ENCODE results near the gene XRCC6. TPM values are rescaled to one million over a fixed set of nuclear protein-coding genes. Genes with fewer than 3 reads are reported as not detected.

The XRCC6 gene
- total and polyA plus RNA-seq, 9 of the 15 experiments (the other 6 are each of a cell fraction or from before 2014, with no cell fraction given): 151 to 440 (median 318) TPM

GRCh38 chr22:41603873-41604332 is 17.2 kb upstream of the XRCC6 start (continued):
- TF ChIP-seq, protein P1, sequence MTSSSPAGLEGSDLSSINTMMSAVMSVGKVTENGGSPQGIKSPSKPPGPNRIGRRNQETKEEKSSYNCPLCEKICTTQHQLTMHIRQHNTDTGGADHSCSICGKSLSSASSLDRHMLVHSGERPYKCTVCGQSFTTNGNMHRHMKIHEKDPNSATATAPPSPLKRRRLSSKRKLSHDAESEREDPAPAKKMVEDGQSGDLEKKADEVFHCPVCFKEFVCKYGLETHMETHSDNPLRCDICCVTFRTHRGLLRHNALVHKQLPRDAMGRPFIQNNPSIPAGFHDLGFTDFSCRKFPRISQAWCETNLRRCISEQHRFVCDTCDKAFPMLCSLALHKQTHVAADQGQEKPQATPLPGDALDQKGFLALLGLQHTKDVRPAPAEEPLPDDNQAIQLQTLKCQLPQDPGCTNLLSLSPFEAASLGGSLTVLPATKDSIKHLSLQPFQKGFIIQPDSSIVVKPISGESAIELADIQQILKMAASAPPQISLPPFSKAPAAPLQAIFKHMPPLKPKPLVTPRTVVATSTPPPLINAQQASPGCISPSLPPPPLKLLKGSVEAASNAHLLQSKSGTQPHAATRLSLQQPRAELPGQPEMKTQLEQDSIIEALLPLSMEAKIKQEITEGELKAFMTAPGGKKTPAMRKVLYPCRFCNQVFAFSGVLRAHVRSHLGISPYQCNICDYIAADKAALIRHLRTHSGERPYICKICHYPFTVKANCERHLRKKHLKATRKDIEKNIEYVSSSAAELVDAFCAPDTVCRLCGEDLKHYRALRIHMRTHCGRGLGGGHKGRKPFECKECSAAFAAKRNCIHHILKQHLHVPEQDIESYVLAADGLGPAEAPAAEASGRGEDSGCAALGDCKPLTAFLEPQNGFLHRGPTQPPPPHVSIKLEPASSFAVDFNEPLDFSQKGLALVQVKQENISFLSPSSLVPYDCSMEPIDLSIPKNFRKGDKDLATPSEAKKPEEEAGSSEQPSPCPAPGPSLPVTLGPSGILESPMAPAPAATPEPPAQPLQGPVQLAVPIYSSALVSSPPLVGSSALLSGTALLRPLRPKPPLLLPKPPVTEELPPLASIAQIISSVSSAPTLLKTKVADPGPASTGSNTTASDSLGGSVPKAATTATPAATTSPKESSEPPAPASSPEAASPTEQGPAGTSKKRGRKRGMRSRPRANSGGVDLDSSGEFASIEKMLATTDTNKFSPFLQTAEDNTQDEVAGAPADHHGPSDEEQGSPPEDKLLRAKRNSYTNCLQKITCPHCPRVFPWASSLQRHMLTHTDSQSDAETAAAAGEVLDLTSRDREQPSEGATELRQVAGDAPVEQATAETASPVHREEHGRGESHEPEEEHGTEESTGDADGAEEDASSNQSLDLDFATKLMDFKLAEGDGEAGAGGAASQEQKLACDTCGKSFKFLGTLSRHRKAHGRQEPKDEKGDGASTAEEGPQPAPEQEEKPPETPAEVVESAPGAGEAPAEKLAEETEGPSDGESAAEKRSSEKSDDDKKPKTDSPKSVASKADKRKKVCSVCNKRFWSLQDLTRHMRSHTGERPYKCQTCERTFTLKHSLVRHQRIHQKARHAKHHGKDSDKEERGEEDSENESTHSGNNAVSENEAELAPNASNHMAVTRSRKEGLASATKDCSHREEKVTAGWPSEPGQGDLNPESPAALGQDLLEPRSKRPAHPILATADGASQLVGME (CRISPR knock-in tag; IDR thresholded peaks at IDR 0.05): no peak
- TF ChIP-seq CHD4 (IDR thresholded peaks at IDR 0.05; ENCODE audit: insufficient read depth, insufficient replicate concordance, low read depth, low read length, poor library complexity, severe bottlenecking): no peak
- peak; percentile 51; the same call in 1 of the 2 replicates for TF ChIP-seq MTA2 (IDR thresholded peaks at IDR 0.05; ENCODE audit: low read depth)
- no peak for TF ChIP-seq RBM25 (IDR thresholded peaks at IDR 0.05; ENCODE audit: low read depth, low read length, severe bottlenecking)
- no peak for TF ChIP-seq POLR2B (IDR thresholded peaks at IDR 0.05; ENCODE audit: low read depth, partially characterized antibody)
- TF ChIP-seq LCOR (CRISPR knock-in tag; IDR thresholded peaks at IDR 0.05): 0 out of 2 replicates have a peak, but pooled peaks have one; percentile 40
- no peak for TF ChIP-seq ZFP36 (IDR thresholded peaks at IDR 0.05; ENCODE audit: low read depth, low read length, partially characterized antibody)
- no peak for TF ChIP-seq CBX3 (IDR thresholded peaks at IDR 0.05; ENCODE audit: borderline replicate concordance in 1 of 2, low read length in 2 of 2)
- TF ChIP-seq ZNF274 (IDR thresholded peaks at IDR 0.05; ENCODE audit: borderline replicate concordance, low read depth, low read length): no peak
- TF ChIP-seq BHLHE40 (IDR thresholded peaks at IDR 0.05; ENCODE audit: low read length): no peak; the same call in 1 of the 2 replicates
- no peak for TF ChIP-seq ZNF57 (CRISPR knock-in tag; IDR thresholded peaks at IDR 0.05)
- TF ChIP-seq, protein P2, sequence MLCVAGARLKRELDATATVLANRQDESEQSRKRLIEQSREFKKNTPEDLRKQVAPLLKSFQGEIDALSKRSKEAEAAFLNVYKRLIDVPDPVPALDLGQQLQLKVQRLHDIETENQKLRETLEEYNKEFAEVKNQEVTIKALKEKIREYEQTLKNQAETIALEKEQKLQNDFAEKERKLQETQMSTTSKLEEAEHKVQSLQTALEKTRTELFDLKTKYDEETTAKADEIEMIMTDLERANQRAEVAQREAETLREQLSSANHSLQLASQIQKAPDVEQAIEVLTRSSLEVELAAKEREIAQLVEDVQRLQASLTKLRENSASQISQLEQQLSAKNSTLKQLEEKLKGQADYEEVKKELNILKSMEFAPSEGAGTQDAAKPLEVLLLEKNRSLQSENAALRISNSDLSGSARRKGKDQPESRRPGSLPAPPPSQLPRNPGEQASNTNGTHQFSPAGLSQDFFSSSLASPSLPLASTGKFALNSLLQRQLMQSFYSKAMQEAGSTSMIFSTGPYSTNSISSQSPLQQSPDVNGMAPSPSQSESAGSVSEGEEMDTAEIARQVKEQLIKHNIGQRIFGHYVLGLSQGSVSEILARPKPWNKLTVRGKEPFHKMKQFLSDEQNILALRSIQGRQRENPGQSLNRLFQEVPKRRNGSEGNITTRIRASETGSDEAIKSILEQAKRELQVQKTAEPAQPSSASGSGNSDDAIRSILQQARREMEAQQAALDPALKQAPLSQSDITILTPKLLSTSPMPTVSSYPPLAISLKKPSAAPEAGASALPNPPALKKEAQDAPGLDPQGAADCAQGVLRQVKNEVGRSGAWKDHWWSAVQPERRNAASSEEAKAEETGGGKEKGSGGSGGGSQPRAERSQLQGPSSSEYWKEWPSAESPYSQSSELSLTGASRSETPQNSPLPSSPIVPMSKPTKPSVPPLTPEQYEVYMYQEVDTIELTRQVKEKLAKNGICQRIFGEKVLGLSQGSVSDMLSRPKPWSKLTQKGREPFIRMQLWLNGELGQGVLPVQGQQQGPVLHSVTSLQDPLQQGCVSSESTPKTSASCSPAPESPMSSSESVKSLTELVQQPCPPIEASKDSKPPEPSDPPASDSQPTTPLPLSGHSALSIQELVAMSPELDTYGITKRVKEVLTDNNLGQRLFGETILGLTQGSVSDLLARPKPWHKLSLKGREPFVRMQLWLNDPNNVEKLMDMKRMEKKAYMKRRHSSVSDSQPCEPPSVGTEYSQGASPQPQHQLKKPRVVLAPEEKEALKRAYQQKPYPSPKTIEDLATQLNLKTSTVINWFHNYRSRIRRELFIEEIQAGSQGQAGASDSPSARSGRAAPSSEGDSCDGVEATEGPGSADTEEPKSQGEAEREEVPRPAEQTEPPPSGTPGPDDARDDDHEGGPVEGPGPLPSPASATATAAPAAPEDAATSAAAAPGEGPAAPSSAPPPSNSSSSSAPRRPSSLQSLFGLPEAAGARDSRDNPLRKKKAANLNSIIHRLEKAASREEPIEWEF (CRISPR knock-in tag; IDR thresholded peaks at IDR 0.05): no peak
- no peak for TF ChIP-seq EZH2 (IDR thresholded peaks at IDR 0.05; ENCODE audit: borderline replicate concordance, low read depth, low read length)
- peak; percentile 60 to 72 for TF ChIP-seq MAZ (CRISPR knock-in tag; conservative IDR thresholded peaks at IDR 0.05 in 1 of 2, IDR thresholded peaks at IDR 0.05 in 1 of 2)
- TF ChIP-seq, protein P3, sequence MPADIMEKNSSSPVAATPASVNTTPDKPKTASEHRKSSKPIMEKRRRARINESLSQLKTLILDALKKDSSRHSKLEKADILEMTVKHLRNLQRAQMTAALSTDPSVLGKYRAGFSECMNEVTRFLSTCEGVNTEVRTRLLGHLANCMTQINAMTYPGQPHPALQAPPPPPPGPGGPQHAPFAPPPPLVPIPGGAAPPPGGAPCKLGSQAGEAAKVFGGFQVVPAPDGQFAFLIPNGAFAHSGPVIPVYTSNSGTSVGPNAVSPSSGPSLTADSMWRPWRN (IDR thresholded peaks at IDR 0.05; ENCODE audit: low read depth): peak; percentile 91

Data from K562 (cell line).